ENCODE results near the gene MRPS22. TPM values are rescaled to one million over a fixed set of nuclear protein-coding genes. Genes with fewer than 3 reads are reported as not detected.

The MRPS22 gene
- total RNA-seq, 6 donors from 2014 or later = 17.8 to 48.3 (median 33.1) TPM

- H3K36me3 ChIP-seq = peaks cover 49 to 100% (median 93%) of the 10 kb centered on the region in 4 donors
Observed at GRCh38 chr3:139358841-139359562, 15.2 kb downstream of the MRPS22 start.

GRCh38 chr3:139361276-139361675, 17.5 kb downstream of the MRPS22 start:
- TF ChIP-seq EP300 (IDR thresholded peaks at IDR 0.05) (no peak), CTCF (IDR thresholded peaks at IDR 0.05) (no peak), POLR2AphosphoS5 (IDR thresholded peaks at IDR 0.05) (no peak), POLR2A (IDR thresholded peaks at IDR 0.05) (no peak)
- Histone ChIP-seq H3K9me3 (no peaks in the 10 kb centered on the region), H3K36me3 (peaks cover 51 to 100% (median 93%) of the 10 kb centered on the region in 4 donors), H3K27ac (no peak overlapping the region), H3K4me3 (no peak overlapping the region), H3K27me3 (no peaks in the 10 kb centered on the region), H3K4me1 (no peaks in the 10 kb centered on the region)
- no peak for DNase-seq
- ATAC-seq (ENCODE audit: low FRiP score in 2 of 2) = no peak
- WGBS, 2 donors = 89 to 91% methylated on average over 2 of the region's 2 CpGs

More at GRCh38 chr3:139358841-139359562, 15.2 kb downstream of the MRPS22 start:
- ATAC-seq (ENCODE audit: low FRiP score in 2 of 2) (no peak), DNase-seq (no peak)
- Histone ChIP-seq H3K9me3 (no peaks in the 10 kb centered on the region), H3K4me3 (no peak overlapping the region), H3K27me3 (no peaks in the 10 kb centered on the region), H3K4me1 (no peaks in the 10 kb centered on the region), H3K27ac (no peak overlapping the region)
- TF ChIP-seq CTCF (IDR thresholded peaks at IDR 0.05) (no peak), POLR2AphosphoS5 (IDR thresholded peaks at IDR 0.05) (no peak), POLR2A (IDR thresholded peaks at IDR 0.05) (no peak), EP300 (IDR thresholded peaks at IDR 0.05) (no peak)
- WGBS, 2 donors = 71% methylated on average over 3 of the region's 3 CpGs

GRCh38 chr3:139364549-139364948, 20.7 kb downstream of the MRPS22 start:
- Histone ChIP-seq H3K4me3 (no peak overlapping the region), H3K36me3 (peaks cover 44 to 100% (median 91%) of the 10 kb centered on the region in 4 donors), H3K27me3 (no peaks in the 10 kb centered on the region), H3K9me3 (no peaks in the 10 kb centered on the region), H3K4me1 (no peaks in the 10 kb centered on the region), H3K27ac (no peak overlapping the region)
- no peak for TF ChIP-seq POLR2AphosphoS5 (IDR thresholded peaks at IDR 0.05)
- no peak for TF ChIP-seq CTCF (IDR thresholded peaks at IDR 0.05)
- no peak for TF ChIP-seq EP300 (IDR thresholded peaks at IDR 0.05)
- TF ChIP-seq POLR2A (IDR thresholded peaks at IDR 0.05) = no peak
- WGBS, 2 donors = 97 to 100% methylated on average over 1 of the region's 1 CpG
- no peak for ATAC-seq (ENCODE audit: low FRiP score in 2 of 2)
- DNase-seq = no peak

- DNase-seq (no peak), ATAC-seq (ENCODE audit: low FRiP score in 2 of 2) (no peak)
- H3K27ac ChIP-seq = no peak overlapping the region
- H3K27me3 ChIP-seq = no peaks in the 10 kb centered on the region
- peaks cover 68 to 100% (median 83%) of the 10 kb centered on the region in 4 donors for H3K36me3 ChIP-seq
- TF ChIP-seq CTCF (IDR thresholded peaks at IDR 0.05) (no peak), POLR2AphosphoS5 (IDR thresholded peaks at IDR 0.05) (no peak), EP300 (IDR thresholded peaks at IDR 0.05) (no peak), POLR2A (IDR thresholded peaks at IDR 0.05) (no peak)
- H3K9me3 ChIP-seq = no peaks in the 10 kb centered on the region
- H3K4me3 ChIP-seq = no peak overlapping the region
- H3K4me1 ChIP-seq = no peaks in the 10 kb centered on the region
- 80 to 95% methylated on average over 2 of the region's 2 CpGs for WGBS, 2 donors
Observed at GRCh38 chr3:139374099-139374498, 30.3 kb downstream of the MRPS22 start.

- ATAC-seq (ENCODE audit: low FRiP score in 2 of 2) = no peak
- TF ChIP-seq POLR2A (IDR thresholded peaks at IDR 0.05) (no peak), EP300 (IDR thresholded peaks at IDR 0.05) (no peak), CTCF (IDR thresholded peaks at IDR 0.05) (no peak), POLR2AphosphoS5 (IDR thresholded peaks at IDR 0.05) (no peak)
- Histone ChIP-seq H3K27ac (no peak overlapping the region), H3K4me1 (peaks cover 0 to 5% (median 0%) of the 10 kb centered on the region in 4 donors), H3K4me3 (no peak overlapping the region), H3K36me3 (peaks cover 48 to 98% (median 70%) of the 10 kb centered on the region in 4 donors), H3K27me3 (no peaks in the 10 kb centered on the region), H3K9me3 (no peaks in the 10 kb centered on the region)
- 88 to 89% methylated on average over 3 of the region's 3 CpGs for WGBS, 2 donors
- no peak for DNase-seq
Observed at GRCh38 chr3:139377378-139377777, 33.6 kb downstream of the MRPS22 start.
